Skeletal muscle tissue (tissue), 4 donors: ENCODE data around the gene UNC93B1. TPM values are rescaled to one million over a fixed set of nuclear protein-coding genes. Genes with fewer than 3 reads are reported as not detected.

Experiments
- H3K27ac ChIP-seq: one replicate; pipeline ENCODE4 v1.7.0; 2013; ENCODE audit warnings: mild to moderate bottlenecking, low read depth, low read length, inconsistent platforms
- H3K27me3 ChIP-seq, 3 donors: one replicate each; pipeline ENCODE4 v1.7.0; 2013; ENCODE audit warnings: low read length in 3 of 3; ENCODE audit not compliant: control insufficient read depth in 3 of 3, insufficient read depth in 3 of 3
- H3K36me3 ChIP-seq, 3 donors: one replicate each; pipeline ENCODE4 v1.7.0; 2013; ENCODE audit warnings: low read length in 3 of 3; ENCODE audit not compliant: control insufficient read depth in 3 of 3, insufficient read depth in 3 of 3
- H3K4me1 ChIP-seq, 3 donors: one replicate each; pipeline ENCODE4 v1.7.0; 2013; ENCODE audit warnings: low read length in 3 of 3, mild to moderate bottlenecking in 3 of 3; ENCODE audit not compliant: control insufficient read depth in 3 of 3, insufficient read depth in 3 of 3
- H3K4me3 ChIP-seq, 3 donors: one replicate each; pipeline ENCODE4 v1.7.0; 2013; ENCODE audit warnings: low read length in 3 of 3
- H3K9ac ChIP-seq, 3 donors: one replicate each; pipeline ENCODE4 v1.7.0; 2013; ENCODE audit warnings: low read length in 3 of 3, mild to moderate bottlenecking in 3 of 3, moderate library complexity in 2 of 3, low read depth in 1 of 3
- H3K9me3 ChIP-seq, 3 donors: one replicate each; pipeline ENCODE4 v1.7.0; 2013; ENCODE audit warnings: low read length in 3 of 3; ENCODE audit not compliant: control insufficient read depth in 3 of 3
- total RNA-seq: library from RNA; depleted of rRNA; stranded (reverse); fragments of >200 nt; gene quantifications from one replicate; pipeline ENCODE4 v1.2.3, GENCODE V29; 2014
- donor health status: Osteomylitis.

UNC93B1 gene
- 10.4 TPM for total RNA-seq

GRCh38 chr11:68003846-68004550, at the start of gene UNC93B1:
Gene UNC93B1, minus strand, starts transcription at chr11:68004097. Its CDS starts 54 bp downstream, at chr11:68004043.
- H3K27me3 ChIP-seq = peaks cover 0 to 14% (median 4%) of the 10 kb centered on the region in 3 donors
- peaks cover 3 to 7% (median 6%) of the 10 kb centered on the region in 3 donors for H3K4me1 ChIP-seq
- no peak within 1 kb of the TSS for H3K27ac ChIP-seq
- no peaks in the 10 kb centered on the region for H3K36me3 ChIP-seq
- H3K4me3 ChIP-seq = peak within 1 kb of the TSS; percentile 59 to 65 (median 63)
- H3K9me3 ChIP-seq = no peaks in the 10 kb centered on the region
- peak within 1 kb of the TSS in 1 of 3 donors; percentile 54 for H3K9ac ChIP-seq

- Histone ChIP-seq H3K9me3 (no peaks in the 10 kb centered on the region), H3K4me3 (no peak overlapping the region), H3K4me1 (no peaks in the 10 kb centered on the region), H3K27me3 (no peaks in the 10 kb centered on the region), H3K9ac (no peak overlapping the region), H3K27ac (no peak overlapping the region), H3K36me3 (peaks cover 8 to 11% (median 10%) of the 10 kb centered on the region in 3 donors)
Observed at GRCh38 chr11:68053117-68053516, 49.2 kb upstream of the UNC93B1 start.

DNA sequence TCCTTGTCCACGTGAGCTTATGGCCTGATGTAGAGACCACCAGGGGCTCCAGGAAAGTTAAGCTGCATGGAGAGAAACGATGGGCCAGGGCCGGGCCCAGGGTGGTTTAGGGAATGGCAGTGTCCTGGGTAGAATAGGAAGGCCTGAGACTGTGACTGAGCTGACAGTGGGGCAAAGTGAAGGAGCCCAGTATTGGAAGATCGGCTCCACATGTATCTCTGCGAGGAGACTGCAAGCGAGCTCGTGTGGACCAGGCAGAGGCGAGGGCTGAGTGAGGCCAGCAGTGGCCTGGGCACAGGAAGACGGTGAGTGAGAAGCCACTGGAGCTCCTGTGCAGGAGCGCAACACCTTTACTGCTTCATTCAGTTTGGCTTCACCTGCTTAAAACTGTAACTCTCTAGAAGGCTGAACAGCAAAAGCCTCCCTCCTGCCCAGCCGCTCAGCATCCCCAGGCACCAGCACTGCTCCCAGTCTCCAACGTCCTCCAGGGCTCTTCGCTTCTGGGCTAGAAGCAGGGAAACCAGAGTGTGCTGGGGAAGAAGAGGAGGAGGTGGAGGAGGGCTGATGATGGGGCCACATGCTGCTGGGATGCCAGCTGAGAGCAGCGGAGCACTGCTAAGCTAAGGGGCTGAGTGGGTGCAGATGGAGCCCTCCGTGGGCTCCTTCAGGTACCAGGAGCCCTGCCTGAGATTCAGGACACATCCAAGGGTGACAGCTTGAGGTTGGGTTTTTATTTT, 48.4 kb upstream of the UNC93B1 start:
- H3K4me3 ChIP-seq = no peak overlapping the region
- no peak overlapping the region for H3K9ac ChIP-seq
- no peak overlapping the region for H3K27ac ChIP-seq
- no peaks in the 10 kb centered on the region for H3K27me3 ChIP-seq
- peaks cover 8 to 13% (median 12%) of the 10 kb centered on the region in 3 donors for H3K36me3 ChIP-seq
- H3K4me1 ChIP-seq = no peaks in the 10 kb centered on the region
- H3K9me3 ChIP-seq = no peaks in the 10 kb centered on the region

DNA sequence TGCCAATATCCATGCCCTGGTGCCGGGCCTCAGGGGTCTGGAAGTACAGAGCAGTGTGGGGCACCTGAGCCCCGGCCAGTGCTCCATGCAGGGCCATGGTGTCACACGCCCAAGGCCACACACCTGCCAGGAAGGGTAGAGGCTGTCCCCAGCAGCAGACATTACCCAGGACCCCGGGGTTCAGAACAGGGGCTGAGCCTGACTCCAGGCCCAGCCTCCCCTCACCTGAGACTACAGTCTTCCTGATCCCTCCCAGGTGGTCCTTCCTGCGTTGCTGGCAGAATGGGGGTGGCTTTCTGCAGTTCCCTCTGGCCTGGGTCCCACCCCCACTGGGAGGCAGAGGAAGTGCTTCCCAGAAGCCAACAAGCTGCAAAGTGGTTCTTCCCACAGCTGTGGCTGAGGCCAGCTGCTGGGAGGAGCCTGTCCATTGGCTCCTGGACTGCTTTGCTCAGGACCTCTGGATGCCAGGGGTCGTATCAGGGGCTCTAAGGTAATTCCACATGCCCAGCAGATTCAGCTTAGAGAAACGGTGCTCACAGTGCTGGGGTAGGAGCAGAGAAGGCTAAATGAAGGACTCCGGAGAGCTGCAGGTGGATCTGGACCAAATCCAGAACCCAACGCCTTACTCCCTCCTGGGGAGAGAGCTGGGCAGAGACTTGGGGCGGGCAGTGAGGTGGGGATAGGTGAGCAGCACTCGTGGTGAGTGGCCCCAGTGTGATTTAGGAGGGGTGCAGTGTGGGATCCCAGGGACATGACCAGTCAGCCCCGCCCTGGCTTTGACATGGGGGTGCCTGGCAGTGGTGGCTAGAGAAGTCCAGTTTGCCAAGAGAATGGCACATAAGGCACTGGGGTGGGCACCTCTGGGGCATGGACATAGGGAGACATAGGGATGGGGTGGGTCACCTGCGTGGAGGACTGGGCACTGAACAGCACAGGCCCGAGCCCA, 47.6 kb upstream of the UNC93B1 start:
- Histone ChIP-seq H3K36me3 (peaks cover 8 to 13% (median 12%) of the 10 kb centered on the region in 3 donors), H3K9ac (no peak overlapping the region), H3K27me3 (no peaks in the 10 kb centered on the region)

DNA sequence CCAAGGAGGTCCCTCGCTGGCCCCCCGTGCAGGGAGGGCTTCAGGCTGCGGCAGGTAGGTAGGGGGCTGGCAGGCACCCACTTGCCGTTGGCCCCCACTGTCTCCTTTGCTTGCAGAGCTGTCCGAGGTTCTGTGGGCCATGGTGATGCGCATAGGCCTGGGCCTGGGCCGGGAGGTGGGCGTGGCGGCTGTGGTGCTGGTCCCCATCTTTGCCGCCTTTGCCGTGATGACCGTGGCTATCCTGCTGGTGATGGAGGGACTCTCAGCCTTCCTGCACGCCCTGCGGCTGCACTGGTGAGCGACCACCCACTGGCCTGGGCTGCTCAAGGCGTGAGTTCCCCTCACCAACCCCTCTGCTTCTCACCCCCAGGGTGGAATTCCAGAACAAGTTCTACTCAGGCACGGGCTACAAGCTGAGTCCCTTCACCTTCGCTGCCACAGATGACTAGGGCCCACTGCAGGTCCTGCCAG, 46.5 kb upstream of the UNC93B1 start:
- H3K36me3 ChIP-seq = peaks cover 8 to 13% (median 12%) of the 10 kb centered on the region in 3 donors

More for the DNA sequence above, 47.6 kb upstream of the UNC93B1 start:
- H3K4me3 ChIP-seq = no peak overlapping the region
- H3K4me1 ChIP-seq = no peaks in the 10 kb centered on the region
- H3K27ac ChIP-seq = no peak overlapping the region
- H3K9me3 ChIP-seq = no peaks in the 10 kb centered on the region

DNA sequence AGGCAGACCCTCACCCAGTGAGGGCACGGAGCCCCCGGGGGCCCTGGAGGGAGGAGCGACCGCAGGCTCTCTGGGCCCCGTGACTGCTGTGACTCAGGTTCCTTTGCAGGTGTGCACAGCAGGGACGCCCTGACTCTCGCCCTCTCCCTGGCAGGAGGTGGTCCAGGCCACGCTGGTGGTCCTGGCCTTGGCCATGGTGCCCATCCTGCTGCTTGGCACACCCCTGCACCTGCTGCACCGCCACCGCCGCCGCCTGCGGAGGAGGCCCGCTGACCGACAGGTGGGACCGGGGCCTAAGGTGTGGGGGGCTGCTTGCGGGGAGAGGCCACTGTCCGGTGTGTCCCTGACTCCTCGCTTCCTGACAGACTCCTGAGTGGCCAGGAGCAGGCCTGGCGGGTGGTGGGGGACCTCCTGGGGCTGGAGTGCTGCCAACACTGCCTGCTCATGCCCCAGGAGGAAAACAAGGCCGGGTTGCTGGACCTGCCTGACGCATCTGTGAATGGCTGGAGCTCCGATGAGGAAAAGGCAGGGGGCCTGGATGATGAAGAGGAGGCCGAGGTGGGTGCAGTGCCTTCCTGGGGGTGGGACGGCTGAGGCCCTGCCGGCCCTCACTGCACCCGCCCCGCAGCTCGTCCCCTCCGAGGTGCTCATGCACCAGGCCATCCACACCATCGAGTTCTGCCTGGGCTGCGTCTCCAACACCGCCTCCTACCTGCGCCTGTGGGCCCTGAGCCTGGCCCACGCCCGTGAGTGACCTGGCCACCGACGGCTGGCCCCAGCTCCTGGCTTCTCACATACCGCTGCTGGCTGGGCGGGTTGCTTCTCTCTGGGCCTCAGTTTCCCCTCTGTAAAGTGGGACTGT, 45.8 kb upstream of the UNC93B1 start:
- Histone ChIP-seq H3K36me3 (peaks cover 8 to 12% (median 12%) of the 10 kb centered on the region in 3 donors), H3K9ac (no peak overlapping the region), H3K4me3 (no peak overlapping the region), H3K4me1 (no peaks in the 10 kb centered on the region), H3K9me3 (no peaks in the 10 kb centered on the region), H3K27me3 (no peaks in the 10 kb centered on the region), H3K27ac (no peak overlapping the region)

More for the DNA sequence above, 46.5 kb upstream of the UNC93B1 start:
- no peaks in the 10 kb centered on the region for H3K27me3 ChIP-seq
- H3K27ac ChIP-seq = no peak overlapping the region
- H3K4me1 ChIP-seq = no peaks in the 10 kb centered on the region
- H3K4me3 ChIP-seq = no peak overlapping the region
- H3K9ac ChIP-seq = no peak overlapping the region
- no peaks in the 10 kb centered on the region for H3K9me3 ChIP-seq

- Histone ChIP-seq H3K9me3 (no peaks in the 10 kb centered on the region), H3K36me3 (peaks cover 8 to 12% (median 11%) of the 10 kb centered on the region in 3 donors), H3K4me3 (no peak overlapping the region), H3K4me1 (no peaks in the 10 kb centered on the region), H3K27ac (no peak overlapping the region), H3K27me3 (no peaks in the 10 kb centered on the region), H3K9ac (no peak overlapping the region)
Observed at GRCh38 chr11:68048681-68049508, 45.0 kb upstream of the UNC93B1 start.

- peaks cover 6 to 9% (median 7%) of the 10 kb centered on the region in 3 donors for H3K36me3 ChIP-seq
- H3K4me1 ChIP-seq = no peaks in the 10 kb centered on the region
- no peak overlapping the region for H3K27ac ChIP-seq
- H3K27me3 ChIP-seq = no peaks in the 10 kb centered on the region
- no peak overlapping the region for H3K9ac ChIP-seq
- H3K4me3 ChIP-seq = no peak overlapping the region
- H3K9me3 ChIP-seq = no peaks in the 10 kb centered on the region
Observed at GRCh38 chr11:68047437-68048290, 43.8 kb upstream of the UNC93B1 start.
